Natural killer cell treated with Interleukin-12 subunit alpha and Interleukin-12 subunit beta and Interleukin-15 and Interleukin-18, amount 100 ng/mL, for 72 hours (primary cell): ENCODE data around the gene EPHA3. TPM values are rescaled to one million over a fixed set of nuclear protein-coding genes. Genes with fewer than 3 reads are reported as not detected.

Source experiments
- ATAC-seq, 2 donors: fragments of 150-1000 bp; cut with Tn5 transposase in 1 of 2; sonication (Bioruptor Pico), chemical (Tn5 transposase) in 1 of 2; 2 replicates each; pipeline ENCODE4 v1.10.0; 2021
- DNase-seq: peaks from one replicate; pipeline ENCODE4 v3.0.0; 2022; ENCODE audit warnings: low spot score
- H3K27ac Mint-ChIP-seq, 2 donors: 1 replicate in 1 of 2; 2 replicates in 1 of 2; pipeline ENCODE4 v1.8.0; 2022; ENCODE audit warnings: mixed read lengths in 2 of 2, mild to moderate bottlenecking in 1 of 2, moderate library complexity in 1 of 2
- H3K27me3 Mint-ChIP-seq, 2 donors: 1 replicate in 1 of 2; 2 replicates in 1 of 2; pipeline ENCODE4 v1.8.0; 2022; ENCODE audit warnings: mixed read lengths in 2 of 2
- H3K36me3 Mint-ChIP-seq: one replicate; pipeline ENCODE4 v1.8.0; 2022; ENCODE audit warnings: mixed read lengths
- H3K4me1 Mint-ChIP-seq, 2 donors: 1 replicate in 1 of 2; 2 replicates in 1 of 2; pipeline ENCODE4 v1.8.0; 2022; ENCODE audit warnings: low read depth in 2 of 2, mixed read lengths in 2 of 2, mild to moderate bottlenecking in 1 of 2
- H3K4me3 Mint-ChIP-seq: one replicate; pipeline ENCODE4 v1.8.0; 2022; ENCODE audit warnings: mixed read lengths
- H3K9me3 Mint-ChIP-seq: 2 replicates; pipeline ENCODE4 v1.8.0; 2022; ENCODE audit warnings: mixed read lengths
- total RNA-seq, 2 donors: library from RNA; stranded (reverse); gene quantifications; one replicate each; pipeline ENCODE4 v1.2.3, GENCODE V29; 2022

Gene EPHA3
- total RNA-seq, result not detected

DNA sequence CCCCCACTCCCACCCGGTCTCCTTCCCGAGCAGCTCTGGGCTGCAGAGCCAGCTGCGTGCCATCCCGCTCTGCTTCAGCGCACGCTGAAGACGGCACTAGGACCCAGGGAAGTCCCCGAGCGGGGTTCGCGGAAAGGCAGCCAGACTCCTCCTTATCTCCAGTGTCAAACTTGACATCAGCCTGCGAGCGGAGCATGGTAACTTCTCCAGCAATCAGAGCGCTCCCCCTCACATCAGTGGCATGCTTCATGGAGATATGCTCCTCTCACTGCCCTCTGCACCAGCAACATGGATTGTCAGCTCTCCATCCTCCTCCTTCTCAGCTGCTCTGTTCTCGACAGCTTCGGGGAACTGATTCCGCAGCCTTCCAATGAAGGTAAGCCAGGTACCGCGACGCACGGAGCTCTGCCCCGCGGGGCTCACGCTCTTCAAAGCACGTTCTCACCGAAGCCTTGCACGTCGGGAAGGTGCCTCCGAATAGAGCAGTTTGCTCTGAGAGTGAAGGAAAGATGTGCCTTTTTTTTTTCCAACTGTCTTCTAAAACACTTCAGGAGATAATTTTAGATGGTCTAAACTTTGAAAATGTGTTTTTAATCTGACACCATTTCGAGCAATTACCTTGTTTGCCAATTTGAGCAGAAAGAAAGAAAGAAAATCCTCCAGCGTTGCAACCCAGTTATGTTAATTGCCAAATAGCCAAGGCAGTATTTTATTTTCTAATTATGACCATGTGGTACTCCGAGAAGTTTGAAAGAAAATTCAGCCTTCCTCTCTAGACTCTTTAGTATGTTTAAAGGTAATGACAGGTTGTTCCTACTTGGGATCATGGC is at the start of gene EPHA3:
Gene EPHA3, plus strand, starts transcription at position 161 of the 830 bp plus-strand sequence. Its CDS starts 128 bp downstream, at position 289.
- Mint-ChIP-seq H3K36me3 (no peaks in the 10 kb centered on the region), H3K27ac (no peak within 1 kb of the TSS), H3K4me1 (peaks cover 0 to 2% of the 10 kb centered on the region in 2 donors), H3K4me3 (peak within 1 kb of the TSS; percentile 2), H3K27me3 (peaks cover 0 to 2% of the 10 kb centered on the region in 2 donors), H3K9me3 (no peaks in the 10 kb centered on the region)
- ATAC-seq (peak in 1 of 2 donors; percentile 61), DNase-seq (peak; percentile 58)

DNA sequence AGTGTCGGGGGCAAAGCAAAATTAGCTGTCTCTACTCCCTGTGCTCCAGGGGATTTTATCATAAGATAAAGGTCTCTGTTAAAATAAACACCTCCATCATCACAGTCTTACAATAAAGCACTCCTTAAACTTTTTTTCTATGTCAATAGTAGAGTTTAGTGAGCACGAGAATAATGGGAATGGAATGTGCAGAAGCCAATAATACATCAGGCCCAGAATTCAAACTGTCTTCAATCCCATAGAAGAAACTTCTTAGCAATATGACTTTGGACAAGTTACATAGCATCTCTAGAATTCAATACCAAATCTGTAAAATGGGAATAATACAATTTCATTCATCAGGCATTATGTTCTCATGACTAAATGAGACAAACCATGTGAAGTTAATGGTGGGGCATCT is 49.0 kb upstream of the EPHA3 start:
- DNase-seq (no peak), ATAC-seq (no peak)
- Mint-ChIP-seq H3K9me3 (peaks cover 12% of the 10 kb centered on the region), H3K27ac (no peak overlapping the region), H3K36me3 (no peaks in the 10 kb centered on the region), H3K27me3 (no peaks in the 10 kb centered on the region), H3K4me1 (no peaks in the 10 kb centered on the region), H3K4me3 (no peak overlapping the region)

DNA sequence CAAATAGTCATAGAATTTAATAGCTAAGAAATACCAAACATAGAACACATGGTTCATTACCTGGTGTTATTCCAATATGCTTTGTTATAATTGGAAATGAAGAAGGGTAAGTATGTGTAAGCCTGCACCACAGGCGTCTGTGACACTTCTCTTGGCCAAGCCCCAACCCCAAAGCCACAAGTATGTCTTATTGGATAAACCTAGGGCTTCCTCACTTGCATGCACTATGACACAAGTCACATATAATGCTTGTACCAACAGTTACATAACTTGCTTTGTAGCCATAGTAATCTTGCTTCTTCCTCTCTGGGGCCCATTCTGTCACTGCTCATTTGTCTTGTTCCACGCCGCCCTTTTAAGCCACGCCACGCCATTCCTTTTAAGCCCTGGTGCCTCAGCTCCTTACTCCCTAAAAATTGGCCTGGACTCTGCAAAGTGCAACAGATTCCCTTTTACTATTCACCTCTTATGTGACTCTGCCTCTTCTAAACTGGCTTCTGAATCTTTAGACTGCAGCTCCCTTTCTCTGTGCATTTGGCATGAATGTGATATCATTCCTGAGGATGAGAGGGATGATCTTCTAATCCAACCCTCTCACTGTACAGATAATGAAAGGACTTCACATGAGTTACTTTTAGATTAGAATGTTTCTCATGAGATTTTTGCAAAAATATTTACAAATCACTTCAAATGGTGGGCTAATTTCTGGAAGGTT is 48.1 kb upstream of the EPHA3 start:
- H3K9me3 Mint-ChIP-seq, result peaks cover 12% of the 10 kb centered on the region
- no peak for DNase-seq
- no peak for ATAC-seq
- H3K27ac Mint-ChIP-seq, result no peak overlapping the region
- H3K36me3 Mint-ChIP-seq, result no peaks in the 10 kb centered on the region
- H3K27me3 Mint-ChIP-seq, result no peaks in the 10 kb centered on the region
- no peaks in the 10 kb centered on the region for H3K4me1 Mint-ChIP-seq
- no peak overlapping the region for H3K4me3 Mint-ChIP-seq

DNA sequence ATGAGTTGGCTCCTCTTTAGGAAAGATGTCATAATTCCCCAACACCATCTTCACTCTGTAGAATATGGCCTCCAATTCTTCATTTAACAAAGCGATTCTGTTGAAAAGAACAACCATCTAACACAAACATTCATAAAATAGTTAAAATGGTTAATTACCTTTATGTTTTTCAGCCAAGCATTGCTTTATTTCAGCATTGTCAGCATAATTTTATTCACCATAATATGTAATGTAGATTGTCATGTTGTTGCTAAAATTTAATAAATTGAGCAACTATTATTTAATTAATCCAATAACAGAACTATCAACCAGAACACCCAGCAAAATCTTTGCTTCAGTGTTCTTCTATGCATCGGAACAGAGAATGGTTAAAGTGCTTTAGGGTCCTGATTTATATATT is 46.2 kb upstream of the EPHA3 start:
- Mint-ChIP-seq H3K27ac (no peak overlapping the region), H3K27me3 (no peaks in the 10 kb centered on the region), H3K9me3 (peaks cover 16% of the 10 kb centered on the region), H3K4me1 (no peaks in the 10 kb centered on the region), H3K36me3 (no peaks in the 10 kb centered on the region), H3K4me3 (no peak overlapping the region)
- DNase-seq, result no peak
- ATAC-seq, result no peak

DNA sequence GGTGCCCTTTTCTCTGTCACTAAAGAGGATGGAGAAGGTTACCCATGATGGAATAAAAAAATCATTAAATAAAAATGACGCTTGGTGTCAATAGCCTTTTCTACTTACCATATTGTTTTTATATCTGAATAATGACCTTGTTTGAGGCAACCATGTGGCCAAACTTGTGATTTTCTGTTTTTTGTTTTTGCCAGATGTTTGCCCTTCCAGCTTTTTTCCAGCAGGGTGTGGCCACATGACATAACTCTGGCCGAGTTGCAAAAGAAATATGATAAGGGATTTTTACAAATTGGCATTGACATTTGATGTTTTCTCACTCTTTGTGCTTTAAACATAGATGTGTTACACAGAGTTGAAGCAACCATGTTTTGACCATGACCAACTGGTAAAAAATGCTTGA is 39.7 kb upstream of the EPHA3 start:
- no peak overlapping the region for H3K4me3 Mint-ChIP-seq
- no peak overlapping the region for H3K27ac Mint-ChIP-seq
- H3K36me3 Mint-ChIP-seq, result peaks cover 5% of the 10 kb centered on the region
- H3K9me3 Mint-ChIP-seq, result peaks cover 6% of the 10 kb centered on the region
- ATAC-seq (no peak), DNase-seq (no peak)
- H3K27me3 Mint-ChIP-seq, result no peaks in the 10 kb centered on the region
- no peaks in the 10 kb centered on the region for H3K4me1 Mint-ChIP-seq

DNA sequence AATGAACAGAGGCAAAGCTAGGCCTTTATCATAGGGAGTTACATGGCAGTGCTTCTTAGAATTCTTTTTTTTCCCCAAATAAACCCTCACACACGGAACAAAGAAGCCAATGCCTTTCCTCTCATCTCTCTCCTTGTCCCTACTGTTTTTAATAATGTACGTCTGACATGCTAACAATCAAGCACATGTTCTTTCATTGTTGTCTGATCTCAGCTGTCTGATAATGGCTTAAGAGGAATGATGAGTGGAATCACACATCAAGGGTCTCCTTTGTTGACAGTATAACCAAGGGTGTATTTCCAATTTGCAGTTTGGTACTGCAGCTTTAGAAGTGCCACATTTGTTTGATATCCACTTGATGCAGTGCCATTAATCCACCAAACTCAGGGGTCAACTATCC is 34.8 kb upstream of the EPHA3 start:
- Mint-ChIP-seq H3K9me3 (peaks cover 19% of the 10 kb centered on the region), H3K36me3 (peaks cover 20% of the 10 kb centered on the region)

DNA sequence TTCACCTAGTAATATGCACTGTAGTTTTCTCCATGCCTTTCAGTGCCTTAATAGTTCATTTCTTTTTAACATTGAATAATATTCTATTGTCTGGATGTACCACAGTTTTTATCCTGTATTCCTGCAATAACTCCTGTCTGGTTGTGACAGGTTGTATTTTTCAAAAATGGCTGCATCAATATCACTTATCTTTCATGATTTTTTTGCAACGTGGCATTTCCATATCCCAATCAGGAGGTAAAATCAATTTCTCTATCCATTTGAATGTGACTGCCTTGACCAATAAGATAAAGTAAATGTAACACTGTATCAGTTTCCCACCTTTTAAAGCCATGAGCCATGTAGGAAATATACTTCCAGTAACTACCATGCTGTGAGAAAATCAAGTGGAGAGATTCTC is 27.5 kb upstream of the EPHA3 start:
- no peak for DNase-seq
- Mint-ChIP-seq H3K9me3 (peaks cover 33% of the 10 kb centered on the region), H3K4me3 (no peak overlapping the region), H3K27me3 (no peaks in the 10 kb centered on the region), H3K36me3 (peaks cover 16% of the 10 kb centered on the region), H3K27ac (no peak overlapping the region), H3K4me1 (no peaks in the 10 kb centered on the region)
- no peak for ATAC-seq

More for the DNA sequence above, 34.8 kb upstream of the EPHA3 start:
- Mint-ChIP-seq H3K4me1 (no peaks in the 10 kb centered on the region), H3K27me3 (no peaks in the 10 kb centered on the region), H3K27ac (no peak overlapping the region), H3K4me3 (no peak overlapping the region)
- no peak for DNase-seq
- ATAC-seq, result no peak

DNA sequence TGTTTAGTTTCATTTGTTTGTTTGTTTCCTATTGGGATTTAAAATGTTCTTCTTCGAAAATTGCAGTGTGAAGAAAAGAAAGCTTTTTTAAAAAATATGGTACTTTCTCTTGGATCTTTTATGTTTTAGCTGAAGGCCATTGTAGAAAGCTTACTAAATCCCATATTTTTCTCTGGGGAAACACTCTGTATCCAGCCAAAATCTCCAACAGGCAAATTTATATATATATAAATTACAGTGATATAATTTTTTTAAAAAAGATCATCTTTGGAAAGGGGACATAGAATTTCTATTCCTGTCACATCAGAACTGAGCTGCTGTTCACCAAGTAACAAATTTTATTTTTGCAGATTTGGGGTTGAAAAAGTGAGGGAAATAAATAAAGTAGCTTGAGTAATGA is 19.6 kb upstream of the EPHA3 start:
- peaks cover 10% of the 10 kb centered on the region for H3K36me3 Mint-ChIP-seq
- DNase-seq, result no peak

DNA sequence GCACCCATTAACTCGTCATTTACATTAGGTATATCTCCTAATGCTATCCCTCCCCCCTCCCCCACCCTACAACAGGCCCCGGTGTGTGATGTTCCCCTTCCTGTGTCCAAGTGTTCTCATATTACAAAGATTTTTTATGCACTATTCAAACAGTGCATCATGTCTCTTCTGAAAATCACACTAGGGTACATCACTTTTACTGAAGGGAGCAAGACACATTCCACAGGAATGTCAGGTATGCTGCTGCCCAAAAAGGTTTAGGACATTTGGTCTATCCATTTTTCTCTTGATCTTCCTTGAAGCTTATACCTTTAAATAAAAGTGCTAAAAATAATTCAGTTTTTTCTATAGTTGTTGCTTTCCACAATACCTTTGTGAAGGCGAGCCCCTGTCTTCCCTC is 9.2 kb upstream of the EPHA3 start:
- Mint-ChIP-seq H3K27me3 (no peaks in the 10 kb centered on the region), H3K27ac (no peak overlapping the region), H3K4me1 (no peaks in the 10 kb centered on the region), H3K9me3 (peaks cover 7% of the 10 kb centered on the region), H3K36me3 (no peaks in the 10 kb centered on the region), H3K4me3 (no peak overlapping the region)
- DNase-seq, result no peak
- ATAC-seq, result no peak

More for the DNA sequence above, 19.6 kb upstream of the EPHA3 start:
- no peaks in the 10 kb centered on the region for H3K27me3 Mint-ChIP-seq
- H3K4me1 Mint-ChIP-seq, result no peaks in the 10 kb centered on the region
- H3K9me3 Mint-ChIP-seq, result peaks cover 20% of the 10 kb centered on the region
- ATAC-seq, result no peak
- no peak overlapping the region for H3K27ac Mint-ChIP-seq
- no peak overlapping the region for H3K4me3 Mint-ChIP-seq

DNA sequence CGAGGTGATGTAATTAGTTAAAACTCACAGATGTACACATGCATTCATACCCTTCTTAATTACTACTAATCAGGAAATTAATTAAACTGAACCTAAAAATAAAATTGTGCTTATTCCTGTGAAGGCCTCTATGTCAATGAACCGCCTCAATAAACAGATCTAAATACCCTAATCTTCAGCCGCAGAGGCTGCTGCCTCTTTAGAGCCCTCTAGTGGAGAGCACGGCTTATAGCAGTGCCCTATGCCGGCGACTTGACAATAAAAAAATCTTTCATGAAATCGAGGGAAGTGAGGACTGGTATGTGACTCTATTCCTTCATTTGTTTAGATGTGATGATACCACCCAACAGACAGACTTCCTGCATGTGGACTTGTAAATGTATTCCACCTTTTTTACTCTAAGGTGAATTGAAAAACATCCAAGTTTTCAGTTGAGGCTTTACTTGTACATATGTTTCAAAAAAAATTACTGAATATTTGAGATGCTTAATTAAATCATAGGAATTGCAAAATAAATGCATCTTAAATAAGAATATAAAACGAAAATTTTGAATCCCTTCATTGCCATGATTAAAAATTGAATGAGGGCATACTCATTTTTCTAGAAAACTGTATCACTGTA is 8.3 kb upstream of the EPHA3 start:
- H3K4me3 Mint-ChIP-seq, result no peak overlapping the region
- no peak overlapping the region for H3K27ac Mint-ChIP-seq
- ATAC-seq (no peak), DNase-seq (no peak)
- no peaks in the 10 kb centered on the region for H3K27me3 Mint-ChIP-seq
- no peaks in the 10 kb centered on the region for H3K4me1 Mint-ChIP-seq
- H3K9me3 Mint-ChIP-seq, result peaks cover 7% of the 10 kb centered on the region
- no peaks in the 10 kb centered on the region for H3K36me3 Mint-ChIP-seq

DNA sequence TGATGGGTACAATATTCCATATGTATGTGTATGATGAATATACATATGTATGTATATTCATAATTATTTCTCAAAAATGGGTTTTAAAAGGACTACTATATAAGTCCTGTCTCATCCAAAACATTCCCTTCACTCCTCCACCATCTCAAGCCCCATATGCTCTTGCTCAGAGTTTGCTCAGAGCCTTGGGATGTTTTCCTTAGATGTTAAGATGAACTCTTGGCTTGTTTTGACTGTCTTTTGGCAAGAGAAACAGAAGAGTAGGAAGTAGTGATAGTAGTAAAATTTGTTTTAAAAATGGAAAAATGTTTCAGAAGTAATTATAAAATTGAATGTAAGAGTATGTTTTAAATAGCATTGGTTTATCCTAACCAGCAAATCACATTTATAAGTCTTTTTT is 6.2 kb upstream of the EPHA3 start:
- no peak for ATAC-seq
- no peaks in the 10 kb centered on the region for H3K36me3 Mint-ChIP-seq
- H3K4me3 Mint-ChIP-seq, result no peak overlapping the region
- DNase-seq, result no peak
- no peak overlapping the region for H3K27ac Mint-ChIP-seq
- H3K27me3 Mint-ChIP-seq, result no peaks in the 10 kb centered on the region
- no peaks in the 10 kb centered on the region for H3K4me1 Mint-ChIP-seq
- H3K9me3 Mint-ChIP-seq, result peaks cover 6% of the 10 kb centered on the region

DNA sequence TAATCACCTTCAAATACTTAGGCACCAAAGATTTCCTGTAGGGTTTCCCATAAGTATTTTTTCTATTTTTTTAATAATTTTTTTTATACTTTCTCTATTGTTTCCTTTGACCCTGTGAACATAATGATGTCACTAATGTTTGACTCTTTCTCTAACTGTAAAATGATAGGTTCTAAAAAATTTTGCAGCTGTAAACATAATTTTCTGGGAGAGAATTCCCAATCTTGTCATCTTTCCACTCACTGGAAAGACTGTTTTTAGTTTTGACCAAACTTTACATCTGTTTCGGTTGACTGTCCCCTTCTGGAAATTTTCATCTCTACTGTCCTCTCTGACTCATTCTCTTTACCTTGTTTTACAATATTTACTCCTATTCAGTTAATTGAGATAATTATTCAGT is 5.5 kb upstream of the EPHA3 start:
- Mint-ChIP-seq H3K9me3 (peaks cover 3% of the 10 kb centered on the region), H3K4me3 (no peak overlapping the region), H3K27me3 (no peaks in the 10 kb centered on the region), H3K27ac (no peak overlapping the region), H3K4me1 (no peaks in the 10 kb centered on the region), H3K36me3 (no peaks in the 10 kb centered on the region)
- ATAC-seq (no peak), DNase-seq (no peak)

DNA sequence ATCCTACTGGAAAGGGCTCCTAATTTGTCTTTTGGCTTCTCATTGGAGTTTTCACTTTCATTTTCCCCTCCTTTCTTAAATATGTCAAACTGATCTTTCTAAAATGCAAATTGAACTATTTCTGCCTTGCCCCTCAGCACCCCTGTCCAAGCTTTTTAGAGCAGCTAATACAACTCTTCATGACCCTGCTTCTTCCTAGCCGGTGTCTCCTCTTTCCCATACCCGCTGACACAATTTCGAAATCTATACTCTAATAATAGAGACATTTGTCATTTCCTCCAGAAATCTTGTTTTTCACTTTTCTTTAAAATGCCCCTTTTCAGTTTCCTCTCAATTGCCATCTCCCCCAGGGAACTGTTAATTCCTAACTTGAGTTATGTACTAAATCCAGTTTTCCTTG is 2.9 kb upstream of the EPHA3 start:
- DNase-seq (no peak), ATAC-seq (no peak)
- no peaks in the 10 kb centered on the region for H3K36me3 Mint-ChIP-seq
- H3K27ac Mint-ChIP-seq, result no peak overlapping the region
- H3K4me1 Mint-ChIP-seq, result peaks cover 0 to 2% of the 10 kb centered on the region in 2 donors
- no peak overlapping the region for H3K4me3 Mint-ChIP-seq
- H3K27me3 Mint-ChIP-seq, result peaks cover 0 to 2% of the 10 kb centered on the region in 2 donors
- H3K9me3 Mint-ChIP-seq, result peaks cover 3% of the 10 kb centered on the region

DNA sequence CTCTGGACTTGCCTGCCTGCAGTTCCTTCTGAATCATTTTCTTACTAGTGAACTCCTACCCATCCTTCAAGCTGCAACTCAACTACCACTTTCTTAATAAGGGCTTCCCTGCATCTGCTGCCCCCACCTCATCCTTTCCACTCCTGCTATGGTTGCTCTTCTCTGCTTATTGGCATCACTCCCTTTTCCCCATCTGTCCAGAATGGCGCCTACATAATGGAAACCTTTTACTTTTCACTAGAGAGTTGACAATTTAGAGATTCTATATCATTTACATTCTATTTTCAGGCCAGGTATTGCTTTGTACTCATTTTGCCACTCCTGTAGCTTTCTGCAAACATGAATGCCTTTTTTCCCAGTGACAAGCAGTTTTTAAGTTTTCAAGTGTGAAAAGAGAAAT is 1.9 kb upstream of the EPHA3 start:
- H3K4me1 Mint-ChIP-seq, result peaks cover 0 to 2% of the 10 kb centered on the region in 2 donors
- no peaks in the 10 kb centered on the region for H3K36me3 Mint-ChIP-seq
- DNase-seq (no peak), ATAC-seq (no peak)
- H3K9me3 Mint-ChIP-seq, result peaks cover 2% of the 10 kb centered on the region
- H3K27ac Mint-ChIP-seq, result no peak overlapping the region
- no peak overlapping the region for H3K4me3 Mint-ChIP-seq
- peaks cover 0 to 2% of the 10 kb centered on the region in 2 donors for H3K27me3 Mint-ChIP-seq
